Prostate gland (tissue), 2 donors: Measurements from ENCODE around the gene PRR7.

ENCODE experiments used
- POLR2A ChIP-seq: fragments of 450-650 bp; IDR thresholded peaks from one replicate; pipeline ENCODE4 v1.6.1; 2016; ENCODE audit warnings: antibody characterized with exemption, mild to moderate bottlenecking
- TF ChIP-seq, protein P1 (sequence below), 4 experiments: fragments of 200-600 bp in 2 of 4; fragments of 450-650 bp in 2 of 4; sonication (generic) in 2 of 4; IDR thresholded peaks; 1 replicate in 3 of 4; 2 replicates in 1 of 4; pipeline ENCODE4 v1.5.1; 2016 to 2019; ENCODE audit warnings: antibody characterized with exemption in 4 of 4, mild to moderate bottlenecking in 2 of 4, moderate library complexity in 2 of 4

- no peak for TF ChIP-seq POLR2A
- TF ChIP-seq, protein P1, sequence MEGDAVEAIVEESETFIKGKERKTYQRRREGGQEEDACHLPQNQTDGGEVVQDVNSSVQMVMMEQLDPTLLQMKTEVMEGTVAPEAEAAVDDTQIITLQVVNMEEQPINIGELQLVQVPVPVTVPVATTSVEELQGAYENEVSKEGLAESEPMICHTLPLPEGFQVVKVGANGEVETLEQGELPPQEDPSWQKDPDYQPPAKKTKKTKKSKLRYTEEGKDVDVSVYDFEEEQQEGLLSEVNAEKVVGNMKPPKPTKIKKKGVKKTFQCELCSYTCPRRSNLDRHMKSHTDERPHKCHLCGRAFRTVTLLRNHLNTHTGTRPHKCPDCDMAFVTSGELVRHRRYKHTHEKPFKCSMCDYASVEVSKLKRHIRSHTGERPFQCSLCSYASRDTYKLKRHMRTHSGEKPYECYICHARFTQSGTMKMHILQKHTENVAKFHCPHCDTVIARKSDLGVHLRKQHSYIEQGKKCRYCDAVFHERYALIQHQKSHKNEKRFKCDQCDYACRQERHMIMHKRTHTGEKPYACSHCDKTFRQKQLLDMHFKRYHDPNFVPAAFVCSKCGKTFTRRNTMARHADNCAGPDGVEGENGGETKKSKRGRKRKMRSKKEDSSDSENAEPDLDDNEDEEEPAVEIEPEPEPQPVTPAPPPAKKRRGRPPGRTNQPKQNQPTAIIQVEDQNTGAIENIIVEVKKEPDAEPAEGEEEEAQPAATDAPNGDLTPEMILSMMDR (IDR thresholded peaks at IDR 0.05) = no peak
Measured at GRCh38 chr5:177434437-177434836, 12.2 kb upstream of the PRR7 start.
